Neural progenitor cell (in vitro differentiated cells): ENCODE results near the gene NBR1. TPM values are rescaled to one million over a fixed set of nuclear protein-coding genes. Genes with fewer than 3 reads are reported as not detected.

Source experiments
- DNase-seq: peaks from one replicate; pipeline ENCODE4 v3.0.0-alpha.2; 2016; ENCODE audit warnings: low spot score
- H2AFZ ChIP-seq: fragments of 200-600 bp; sonication (generic); replicated peaks from 2 replicates; pipeline ENCODE4 v1.6.1; 2016; ENCODE audit warnings: antibody characterized with exemption
- H3F3A ChIP-seq: fragments of 200-600 bp; sonication (generic); 2 replicates; pipeline ENCODE4 v1.6.1; 2016; ENCODE audit warnings: antibody characterized with exemption, low read depth
- H3K27ac ChIP-seq: fragments of 200-600 bp; sonication (generic); 2 replicates; pipeline ENCODE4 v1.5.1; 2016; ENCODE audit warnings: mild to moderate bottlenecking
- H3K27me3 ChIP-seq: fragments of 200-600 bp; sonication (generic); 2 replicates; pipeline ENCODE4 v1.6.1; 2016; ENCODE audit warnings: mild to moderate bottlenecking, moderate library complexity
- H3K36me3 ChIP-seq: fragments of 200-600 bp; sonication (generic); 2 replicates; pipeline ENCODE4 v1.5.1; 2016
- H3K4me1 ChIP-seq: fragments of 200-600 bp; sonication (generic); 2 replicates; pipeline ENCODE4 v1.6.1; 2016; ENCODE audit warnings: mixed run types
- H3K4me2 ChIP-seq: fragments of 200-600 bp; sonication (generic); 2 replicates; pipeline ENCODE4 v1.6.1; 2016
- H3K4me3 ChIP-seq: fragments of 200-600 bp; sonication (generic); 2 replicates; pipeline ENCODE4 v1.5.1; 2016
- H3K79me2 ChIP-seq: fragments of 200-600 bp; sonication (generic); 2 replicates; pipeline ENCODE4 v1.6.1; 2016; ENCODE audit warnings: low read depth
- H3K9ac ChIP-seq: fragments of 200-600 bp; sonication (generic); 2 replicates; pipeline ENCODE4 v1.6.1; 2016
- H3K9me3 ChIP-seq: fragments of 200-600 bp; sonication (generic); 2 replicates; pipeline ENCODE4 v1.5.1; 2016; ENCODE audit warnings: low read depth
- H4K20me1 ChIP-seq: fragments of 200-600 bp; sonication (generic); 2 replicates; pipeline ENCODE4 v1.6.1; 2016; ENCODE audit warnings: low read depth
- H3K27ac Mint-ChIP-seq: 3 replicates; pipeline ENCODE4 v1.8.0; 2021; ENCODE audit warnings: mixed read lengths
- H3K27me3 Mint-ChIP-seq: 2 replicates; pipeline ENCODE4 v1.8.0; 2022; ENCODE audit warnings: low read depth, mild to moderate bottlenecking, inconsistent platforms, moderate library complexity, mixed read lengths; ENCODE audit not compliant: insufficient read depth
- H3K36me3 Mint-ChIP-seq: 3 replicates; pipeline ENCODE4 v1.8.0; 2021; ENCODE audit warnings: mixed read lengths
- H3K4me1 Mint-ChIP-seq: 3 replicates; pipeline ENCODE4 v1.8.0; 2021; ENCODE audit warnings: mixed read lengths
- H3K4me3 Mint-ChIP-seq: 3 replicates; pipeline ENCODE4 v1.8.0; 2021; ENCODE audit warnings: mild to moderate bottlenecking, moderate library complexity, mixed read lengths
- H3K9me3 Mint-ChIP-seq: 3 replicates; pipeline ENCODE4 v1.8.0; 2020; ENCODE audit warnings: mixed read lengths
- CTCF ChIP-seq: fragments of 200-600 bp; sonication (generic); IDR thresholded peaks from 2 replicates; pipeline ENCODE4 v1.5.1; 2017; ENCODE audit warnings: antibody characterized with exemption, mild to moderate bottlenecking
- EZH2 ChIP-seq: fragments of 200-600 bp; sonication (generic); IDR thresholded peaks from 2 replicates; pipeline ENCODE4 v1.6.1; 2017; ENCODE audit warnings: antibody characterized with exemption, mild to moderate bottlenecking, moderate library complexity
- EZH2phosphoT487 ChIP-seq: fragments of 200-600 bp; sonication (generic); IDR thresholded peaks from 2 replicates; pipeline ENCODE4 v1.6.1; 2017; ENCODE audit warnings: antibody characterized with exemption
- total RNA-seq: library from RNA; depleted of rRNA; stranded (reverse); fragments of >200 nt; gene quantifications from 2 replicates; pipeline ENCODE4 v1.2.3, GENCODE V29; 2015; ENCODE audit warnings: low replicate concordance

NBR1 gene
- total RNA-seq, 1 donor from 2014 or later, result 76.5 TPM

DNA sequence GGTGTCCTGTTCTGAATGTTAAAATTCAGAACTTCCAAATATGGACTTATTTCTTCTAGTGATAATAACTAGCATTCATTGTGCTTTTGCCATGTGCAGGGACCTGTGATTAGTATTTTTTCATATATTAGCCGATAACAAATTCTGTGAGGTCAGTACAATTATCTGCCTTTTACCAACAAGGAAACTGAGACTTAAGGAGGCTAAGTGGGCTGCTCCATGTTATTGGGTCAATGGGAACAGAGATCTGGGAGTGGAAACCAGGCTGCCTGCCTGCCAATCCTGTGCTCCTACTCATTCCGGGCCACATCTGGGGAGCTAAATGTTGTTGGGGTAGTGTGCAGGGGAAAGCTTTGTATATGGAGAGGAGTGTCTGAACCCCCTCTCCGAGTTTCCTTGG, 44.3 kb downstream of the NBR1 start:
- H3F3A ChIP-seq, result peaks cover 28% of the 10 kb centered on the region
- TF ChIP-seq EZH2phosphoT487 (no peak), EZH2 (no peak), CTCF (no peak)
- H3K9me3 ChIP-seq, result no peaks in the 10 kb centered on the region
- no peaks in the 10 kb centered on the region for H3K27me3 ChIP-seq
- no peak overlapping the region for H3K27ac ChIP-seq
- peaks cover 8% of the 10 kb centered on the region for H3K4me1 Mint-ChIP-seq
- no peaks in the 10 kb centered on the region for H3K79me2 ChIP-seq
- peaks cover 6% of the 10 kb centered on the region for H3K4me1 ChIP-seq
- H3K27ac Mint-ChIP-seq, result no peak overlapping the region
- no peaks in the 10 kb centered on the region for H3K9me3 Mint-ChIP-seq
- H3K4me3 ChIP-seq, result no peak overlapping the region
- no peak for DNase-seq
- no peaks in the 10 kb centered on the region for H4K20me1 ChIP-seq
- no peak overlapping the region for H2AFZ ChIP-seq
- no peaks in the 10 kb centered on the region for H3K36me3 ChIP-seq
- H3K4me3 Mint-ChIP-seq, result no peak overlapping the region
- peaks cover 11% of the 10 kb centered on the region for H3K27me3 Mint-ChIP-seq
- H3K4me2 ChIP-seq, result no peak overlapping the region
- peaks cover 2% of the 10 kb centered on the region for H3K36me3 Mint-ChIP-seq
- H3K9ac ChIP-seq, result no peak overlapping the region

- Mint-ChIP-seq H3K4me1 (peaks cover 4% of the 10 kb centered on the region), H3K9me3 (no peaks in the 10 kb centered on the region), H3K4me3 (no peak overlapping the region), H3K36me3 (no peaks in the 10 kb centered on the region), H3K27ac (no peak overlapping the region), H3K27me3 (peaks cover 8% of the 10 kb centered on the region)
- H3K4me2 ChIP-seq, result no peak overlapping the region
- H3K79me2 ChIP-seq, result no peaks in the 10 kb centered on the region
- H4K20me1 ChIP-seq, result no peaks in the 10 kb centered on the region
- H3K4me1 ChIP-seq, result peaks cover 6% of the 10 kb centered on the region
- no peaks in the 10 kb centered on the region for H3K36me3 ChIP-seq
- TF ChIP-seq EZH2 (no peak), CTCF (no peak), EZH2phosphoT487 (no peak)
- H3K27ac ChIP-seq, result no peak overlapping the region
- H3F3A ChIP-seq, result peaks cover 18% of the 10 kb centered on the region
- H3K27me3 ChIP-seq, result no peaks in the 10 kb centered on the region
- H3K9me3 ChIP-seq, result no peaks in the 10 kb centered on the region
- H3K4me3 ChIP-seq, result no peak overlapping the region
- no peak overlapping the region for H2AFZ ChIP-seq
- H3K9ac ChIP-seq, result no peak overlapping the region
- no peak for DNase-seq
Observed at GRCh38 chr17:43216369-43216761, 45.4 kb downstream of the NBR1 start.

DNA sequence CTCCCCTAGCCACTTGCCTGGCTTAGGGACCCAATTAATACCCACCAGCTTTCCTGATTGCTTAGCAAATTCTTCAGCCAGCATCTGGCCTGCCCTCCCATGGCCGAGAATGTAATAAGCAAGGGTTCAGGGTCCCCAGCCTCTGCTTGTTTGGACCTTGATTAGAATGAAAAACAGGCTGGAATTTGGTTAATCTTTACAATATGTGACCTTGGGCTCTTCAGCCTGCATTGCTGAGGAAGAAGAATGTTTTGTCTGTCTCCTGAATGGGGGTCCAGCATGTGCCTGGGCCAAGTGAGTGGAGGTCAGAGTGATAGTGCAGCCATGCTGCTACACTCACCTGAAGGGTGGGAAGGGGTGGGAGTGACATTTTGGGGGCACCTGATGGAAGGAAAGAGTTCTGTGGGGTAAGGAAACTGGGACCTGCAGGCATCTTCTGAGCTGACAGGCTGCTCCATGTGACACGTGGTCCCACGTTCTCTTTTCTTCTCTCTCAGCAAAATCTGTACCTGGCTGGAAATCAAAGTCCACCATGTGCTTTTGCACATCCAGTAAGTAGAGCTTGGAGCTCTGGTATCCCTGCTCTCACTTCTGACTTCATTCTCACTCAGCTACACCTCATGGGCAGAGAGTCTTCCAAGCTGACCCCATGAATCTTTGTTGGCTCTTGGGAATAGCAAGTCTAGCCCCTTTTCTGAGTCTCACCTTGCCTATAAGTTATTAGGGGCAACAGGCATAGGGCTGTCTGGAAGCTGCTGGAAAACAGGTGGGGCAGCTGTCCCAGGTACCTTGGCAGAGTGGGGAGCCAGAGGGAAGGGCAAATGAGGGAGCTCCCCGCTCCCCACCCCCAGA, 46.0 kb downstream of the NBR1 start:
- H3K27me3 ChIP-seq, result no peaks in the 10 kb centered on the region
- Mint-ChIP-seq H3K27ac (no peak overlapping the region), H3K27me3 (peaks cover 7% of the 10 kb centered on the region), H3K36me3 (no peaks in the 10 kb centered on the region), H3K4me3 (no peak overlapping the region), H3K4me1 (peaks cover 4% of the 10 kb centered on the region), H3K9me3 (no peaks in the 10 kb centered on the region)
- peaks cover 14% of the 10 kb centered on the region for H3F3A ChIP-seq
- peaks cover 6% of the 10 kb centered on the region for H3K4me1 ChIP-seq
- H3K27ac ChIP-seq, result no peak overlapping the region
- H2AFZ ChIP-seq, result no peak overlapping the region
- TF ChIP-seq EZH2, result no peak
- no peak for TF ChIP-seq CTCF
- TF ChIP-seq EZH2phosphoT487, result no peak
- DNase-seq, result no peak
- no peaks in the 10 kb centered on the region for H4K20me1 ChIP-seq
- no peak overlapping the region for H3K9ac ChIP-seq
- no peaks in the 10 kb centered on the region for H3K79me2 ChIP-seq
- no peaks in the 10 kb centered on the region for H3K36me3 ChIP-seq
- H3K9me3 ChIP-seq, result no peaks in the 10 kb centered on the region
- no peak overlapping the region for H3K4me3 ChIP-seq
- H3K4me2 ChIP-seq, result no peak overlapping the region
